ENCODE measurements around the gene PAK1. TPM values are rescaled to one million over a fixed set of nuclear protein-coding genes. Genes with fewer than 3 reads are reported as not detected.

The PAK1 gene
- polyA plus RNA-seq, 1 donor = 81.0 TPM

- no peaks in the 10 kb centered on the region for H3K36me3 ChIP-seq (ENCODE audit: control insufficient read depth, insufficient read depth, low read length)
- H3K27me3 ChIP-seq (ENCODE audit: control insufficient read depth, insufficient read depth, low read length) = no peaks in the 10 kb centered on the region
- DNase-seq = no peak
- H3K27ac ChIP-seq (ENCODE audit: low read length) = no peak overlapping the region
- H3K9me3 ChIP-seq (ENCODE audit: control insufficient read depth, low read depth, low read length) = no peaks in the 10 kb centered on the region
- H3K4me3 ChIP-seq (ENCODE audit: low read length) = no peak overlapping the region
- WGBS (ENCODE audit: insufficient coverage, low lambda C conversion rate) = no CpG with 5 or more reads among the region's 2 CpGs
- H3K4me1 ChIP-seq (ENCODE audit: control insufficient read depth, insufficient read depth, low read length) = no peaks in the 10 kb centered on the region
Measured at GRCh38 chr11:77278595-77279506, 195.0 kb downstream of the PAK1 start.

GRCh38 chr11:77276271-77276670 is 197.6 kb downstream of the PAK1 start:
- no peak for DNase-seq
- H3K27ac ChIP-seq (ENCODE audit: low read length) = no peak overlapping the region
- WGBS (ENCODE audit: insufficient coverage, low lambda C conversion rate) = 58% methylated on average over 2 of the region's 2 CpGs

More at GRCh38 chr11:77276271-77276670, 197.6 kb downstream of the PAK1 start:
- H3K4me3 ChIP-seq (ENCODE audit: low read length) = no peak overlapping the region
- H3K4me1 ChIP-seq (ENCODE audit: control insufficient read depth, insufficient read depth, low read length) = no peaks in the 10 kb centered on the region
- H3K9me3 ChIP-seq (ENCODE audit: control insufficient read depth, low read depth, low read length) = no peaks in the 10 kb centered on the region
- H3K36me3 ChIP-seq (ENCODE audit: control insufficient read depth, insufficient read depth, low read length) = no peaks in the 10 kb centered on the region
- H3K27me3 ChIP-seq (ENCODE audit: control insufficient read depth, insufficient read depth, low read length) = no peaks in the 10 kb centered on the region

Other genes with a start within 250 kb of the PAK1 start
- gene GDPD4, start 172.4 kb downstream of the PAK1 start, polyA plus RNA-seq = 5.1 TPM
- 18.1 TPM for gene AQP11, start 115.9 kb upstream of the PAK1 start, polyA plus RNA-seq
- 165 TPM for gene CLNS1A, start 163.7 kb upstream of the PAK1 start, polyA plus RNA-seq